Stimulated activated CD4-positive, alpha-beta T cell treated with anti-CD3 and anti-CD28 coated beads, TNF-alpha, amount 100 ng/mL, for 24 hours (primary cell): ENCODE measurements around the gene NRSN2.

Experiments
- DNase-seq, 3 experiments: peaks; one replicate each; pipeline ENCODE4 v3.0.0-alpha.2; 2020; ENCODE audit warnings: low read depth in 3 of 3

The NRSN2 gene

DNA sequence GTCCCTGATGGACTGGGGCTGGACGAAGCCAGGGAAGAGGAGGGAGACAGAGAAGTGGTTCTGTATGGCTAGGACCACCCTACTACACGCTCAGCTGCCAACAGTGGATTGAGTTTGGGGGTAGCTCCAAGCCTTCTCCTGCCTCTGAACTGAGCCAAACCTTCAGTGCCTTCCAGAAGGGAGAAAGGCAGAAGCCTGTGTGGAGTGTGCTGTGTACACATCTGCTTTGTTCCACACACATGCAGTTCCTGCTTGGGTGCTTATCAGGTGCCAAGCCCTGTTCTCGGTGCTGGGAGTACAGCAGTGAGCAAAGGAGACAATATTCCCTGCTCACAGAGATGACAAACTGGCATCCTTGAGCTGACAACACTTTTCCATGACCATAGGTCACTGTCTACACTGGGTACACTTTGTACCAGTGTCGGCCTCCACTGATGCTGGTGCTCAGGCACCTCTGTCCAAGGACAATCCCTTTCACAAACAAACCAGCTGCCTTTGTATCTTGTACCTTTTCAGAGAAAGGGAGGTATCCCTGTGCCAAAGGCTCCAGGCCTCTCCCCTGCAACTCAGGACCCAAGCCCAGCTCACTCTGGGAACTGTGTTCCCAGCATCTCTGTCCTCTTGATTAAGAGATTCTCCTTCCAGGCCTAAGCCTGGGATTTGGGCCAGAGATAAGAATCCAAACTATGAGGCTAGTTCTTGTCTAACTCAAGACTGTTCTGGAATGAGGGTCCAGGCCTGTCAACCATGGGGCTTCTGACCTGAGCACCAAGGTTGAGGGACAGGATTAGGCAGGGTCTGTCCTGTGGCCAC, 49.9 kb downstream of the NRSN2 start:
- DNase-seq, result no peak

DNA sequence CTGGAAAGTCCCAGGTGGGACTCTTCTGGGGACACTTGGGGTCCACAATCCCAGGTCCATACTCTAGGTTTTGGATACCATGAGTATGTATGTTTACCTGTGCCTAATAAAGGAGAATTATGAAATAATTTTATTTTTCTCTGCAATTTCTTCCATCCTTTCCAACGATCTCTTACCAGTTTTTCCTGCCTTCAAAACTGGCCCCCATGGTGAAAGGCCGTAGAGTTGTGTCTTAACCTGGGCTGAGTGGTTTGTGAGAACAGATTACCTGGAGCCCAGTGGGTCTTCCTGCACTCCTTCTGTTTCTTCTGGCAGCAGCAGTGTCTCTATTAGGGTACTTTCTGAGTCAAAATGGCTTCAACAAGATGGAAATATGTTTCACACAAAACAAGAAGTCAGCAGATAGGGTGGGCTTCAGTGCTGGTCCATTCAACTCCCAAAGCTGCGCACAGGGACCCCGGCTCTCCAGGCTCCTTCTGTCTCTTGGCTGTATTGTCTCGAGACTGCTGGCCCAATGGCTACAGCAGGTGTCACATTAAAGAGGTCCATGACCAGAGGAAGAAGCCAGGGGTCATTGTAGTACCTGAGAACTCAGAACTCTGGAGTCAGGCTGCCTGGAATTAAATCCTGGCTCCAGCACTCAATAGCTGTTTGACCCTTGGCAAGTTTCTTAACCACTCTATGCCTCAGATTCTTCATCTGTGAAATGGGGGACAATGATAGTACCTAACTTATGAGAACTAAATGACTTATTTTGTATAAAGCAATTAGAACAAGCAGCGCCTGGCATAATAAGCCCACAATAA, 50.7 kb downstream of the NRSN2 start:
- DNase-seq, result no peak

DNA sequence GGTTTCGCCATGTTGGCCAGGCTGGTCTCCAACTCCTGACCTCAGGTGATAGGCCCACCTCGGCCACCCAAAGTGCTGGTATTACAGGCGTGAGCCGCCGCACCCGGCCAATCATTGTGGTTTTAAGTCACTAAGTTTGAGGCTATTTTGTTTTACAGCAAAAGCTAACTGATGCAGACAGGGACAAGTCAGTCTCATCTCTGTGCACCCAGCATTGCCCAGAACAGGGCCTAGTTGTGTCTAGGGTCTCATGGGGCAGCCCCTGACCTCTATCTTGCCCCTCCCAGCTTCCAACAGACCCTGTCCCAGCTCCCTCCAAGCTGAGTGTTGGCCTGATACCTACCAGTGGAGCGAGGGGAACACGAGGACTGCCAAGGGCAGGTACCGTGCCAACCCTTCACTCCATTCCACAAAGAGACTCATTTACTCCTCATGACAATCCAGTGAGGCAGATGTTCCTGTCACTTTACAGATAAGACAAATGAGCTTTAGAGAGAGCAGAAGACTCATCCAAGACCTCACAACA, 52.3 kb downstream of the NRSN2 start:
- no peak for DNase-seq

DNA sequence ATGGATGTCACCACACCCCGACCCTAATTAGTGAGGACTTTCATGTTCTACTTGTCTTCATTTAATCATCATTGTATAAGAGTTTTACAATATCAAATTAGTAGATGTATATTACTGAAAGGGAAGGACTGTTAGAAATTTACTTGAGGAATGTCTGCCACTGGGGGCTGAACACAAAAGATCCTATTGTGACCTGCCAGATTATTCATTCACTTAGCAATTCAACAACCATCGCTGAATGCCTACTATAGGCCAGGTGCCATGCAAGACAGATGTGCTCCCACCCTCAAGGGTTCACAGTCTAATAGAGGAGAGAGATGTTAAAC, 53.2 kb downstream of the NRSN2 start:
- no peak for DNase-seq

DNA sequence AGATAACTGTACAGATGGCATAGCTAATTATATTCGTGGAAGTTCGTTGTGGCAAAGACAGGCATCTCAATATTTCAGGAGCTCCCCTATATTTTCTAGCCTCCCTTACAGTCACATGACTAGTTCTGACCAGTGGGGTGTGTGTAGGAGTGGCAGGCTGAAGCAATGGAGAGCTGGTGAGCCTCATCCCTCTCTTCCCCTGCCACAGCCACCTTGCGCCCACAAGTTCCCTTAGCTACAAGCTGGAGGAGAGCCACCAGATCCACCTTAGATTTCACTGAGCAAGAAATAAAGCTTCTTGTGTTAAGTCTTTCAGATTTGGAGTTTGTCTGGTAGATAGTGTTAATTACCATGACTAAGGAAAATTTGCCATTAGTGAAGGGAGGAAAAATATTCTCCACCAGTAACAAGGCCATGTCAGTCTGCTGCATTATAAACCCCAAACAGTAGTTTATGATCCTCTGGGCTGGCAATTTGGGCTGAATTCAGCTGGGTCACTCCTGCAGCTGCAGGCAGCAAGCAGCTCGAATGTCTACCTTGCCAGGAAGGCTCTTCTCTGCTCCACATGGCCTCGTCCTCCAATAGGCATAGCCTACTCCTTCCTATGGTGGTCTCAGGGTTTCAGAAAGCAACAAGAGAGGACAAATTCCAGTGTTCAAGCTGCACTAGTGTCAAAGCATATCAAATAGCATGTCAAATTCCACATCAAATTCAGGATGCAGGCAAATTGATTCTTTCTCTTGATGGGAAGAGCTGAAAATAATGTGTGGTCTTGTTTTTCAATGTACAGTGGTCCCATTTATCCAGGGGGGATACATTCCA, 53.8 kb downstream of the NRSN2 start:
- DNase-seq, result no peak

DNA sequence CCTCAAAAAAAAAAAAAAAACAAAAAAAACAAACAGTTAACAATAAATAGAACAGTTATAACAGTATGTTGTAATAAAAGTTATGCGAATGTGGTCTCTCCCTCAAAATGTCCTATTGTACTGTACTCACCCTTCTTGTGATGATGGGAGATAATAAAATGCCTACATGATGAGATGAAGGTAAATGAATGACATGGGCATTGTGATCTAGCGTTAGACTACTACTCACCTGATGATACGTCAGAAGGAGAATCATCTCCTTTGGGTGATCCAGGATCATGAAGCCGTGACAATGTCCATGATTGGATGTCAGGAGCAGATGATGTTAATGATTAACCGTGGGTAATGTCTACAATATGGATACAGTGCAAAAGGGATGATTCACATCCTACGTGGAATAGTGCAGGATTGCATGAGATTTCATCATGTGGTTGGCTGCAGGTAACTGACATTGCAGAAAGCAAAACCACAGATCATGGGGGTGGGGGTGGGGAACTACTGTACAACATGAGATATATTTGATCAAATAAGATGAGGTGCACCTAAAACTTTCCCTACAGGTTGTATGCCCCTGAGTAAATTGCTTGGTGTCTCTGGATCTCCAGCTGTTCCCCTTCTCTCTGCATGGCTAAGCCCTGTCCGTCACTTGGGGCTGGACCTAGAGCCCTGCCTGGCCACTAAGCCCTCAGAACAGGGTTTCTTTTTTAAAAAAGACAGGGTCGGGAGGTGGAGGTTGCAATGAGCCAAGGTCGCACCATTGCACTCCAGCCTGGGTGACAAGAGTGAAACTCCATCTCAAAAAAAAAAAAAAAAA, 55.0 kb downstream of the NRSN2 start:
- no peak for DNase-seq

DNA sequence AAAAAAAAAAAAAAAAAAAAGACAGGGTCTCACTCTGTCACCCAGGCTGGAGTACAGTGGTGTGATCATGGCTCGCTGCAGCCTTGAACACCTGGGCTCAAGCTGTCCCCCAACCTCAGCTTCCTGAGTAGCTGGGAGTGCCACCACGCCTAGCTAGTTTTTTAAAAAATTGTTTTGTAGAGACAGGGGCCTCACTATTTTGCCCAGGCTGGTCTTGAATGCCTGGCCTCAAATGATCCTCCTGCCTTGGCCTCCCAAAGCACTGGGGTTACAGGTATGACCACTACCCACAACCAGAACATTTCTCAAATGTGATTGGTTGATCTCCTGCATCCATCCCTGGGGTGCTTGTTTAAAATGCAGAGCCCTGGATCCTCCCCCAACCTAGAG, 55.6 kb downstream of the NRSN2 start:
- no peak for DNase-seq

DNA sequence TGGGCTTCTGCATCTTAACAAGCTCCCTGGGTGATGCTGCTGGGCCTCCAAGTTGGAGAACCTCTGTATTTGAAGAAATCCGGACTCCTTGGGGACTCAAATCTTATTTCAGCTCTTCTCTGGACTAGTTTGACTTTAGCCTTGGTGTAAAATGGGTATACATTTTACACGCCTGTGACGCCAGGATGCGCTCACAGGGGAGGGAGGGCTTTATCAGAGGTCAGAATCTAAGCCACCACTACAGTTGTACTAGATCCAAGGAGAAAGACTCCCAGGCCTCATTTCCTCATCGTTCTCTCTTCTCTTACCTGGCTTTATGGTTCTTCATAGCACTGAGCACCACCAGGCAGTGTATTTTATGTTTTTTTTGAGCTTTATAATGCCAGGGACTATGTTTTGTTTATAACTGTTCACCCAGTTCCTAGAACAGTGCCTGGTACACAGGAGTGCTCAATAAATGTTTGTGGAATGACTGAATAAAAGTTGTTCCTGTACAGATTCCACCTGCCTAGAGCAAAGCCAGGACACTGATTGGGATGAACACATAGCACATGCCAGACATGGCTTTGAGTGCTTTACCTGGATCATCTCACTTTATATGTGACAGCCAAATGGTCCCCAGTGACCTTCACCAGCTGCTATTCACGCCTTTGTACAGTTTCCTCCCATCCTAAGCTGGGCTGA, 56.1 kb downstream of the NRSN2 start:
- DNase-seq, result no peak

DNA sequence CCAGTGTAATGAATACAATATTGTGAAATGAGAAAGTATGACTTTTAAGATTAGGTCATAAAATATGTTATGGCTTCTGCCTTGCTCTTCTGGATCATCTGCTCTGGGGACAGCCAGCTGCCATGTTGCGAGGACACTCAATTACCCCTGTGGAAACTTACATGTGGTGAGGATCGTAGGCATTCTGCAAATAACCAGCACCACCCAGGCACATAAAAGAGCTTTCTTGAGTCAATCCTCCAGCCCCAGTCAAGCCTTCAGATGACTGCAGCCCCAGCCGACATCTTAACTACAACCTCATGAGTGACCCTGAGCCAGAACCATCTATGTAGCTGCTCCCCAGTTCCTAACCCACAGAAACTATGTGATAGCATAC, 56.7 kb downstream of the NRSN2 start:
- DNase-seq, result no peak

DNA sequence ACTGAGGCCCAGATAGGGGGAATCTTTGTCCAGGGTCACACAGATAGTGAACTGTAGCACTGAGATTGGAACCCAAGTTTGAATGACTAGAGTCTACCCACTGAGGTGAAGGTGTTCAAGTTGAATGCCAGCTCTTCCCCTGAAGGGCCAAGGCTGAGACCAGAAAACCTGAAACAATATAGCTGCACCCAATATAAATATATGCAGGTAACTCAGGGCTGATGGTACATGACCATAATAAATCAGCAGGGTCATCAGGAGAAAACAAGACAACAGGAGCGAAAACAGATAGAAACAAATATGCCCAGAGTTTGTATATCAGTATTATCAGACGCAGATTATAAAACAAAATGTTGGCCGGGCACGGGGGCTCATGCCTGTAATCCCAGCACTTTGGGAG, 57.2 kb downstream of the NRSN2 start:
- no peak for DNase-seq
